ENCODE data around the gene CAPN2. TPM values are rescaled to one million over a fixed set of nuclear protein-coding genes. Genes with fewer than 3 reads are reported as not detected.
A peak's percentile ranks its signal among the peaks of the same experiment; 100 is the strongest.

Gene CAPN2
- total RNA-seq, 1 experiment from 2014 or later, result 513 TPM

DNA sequence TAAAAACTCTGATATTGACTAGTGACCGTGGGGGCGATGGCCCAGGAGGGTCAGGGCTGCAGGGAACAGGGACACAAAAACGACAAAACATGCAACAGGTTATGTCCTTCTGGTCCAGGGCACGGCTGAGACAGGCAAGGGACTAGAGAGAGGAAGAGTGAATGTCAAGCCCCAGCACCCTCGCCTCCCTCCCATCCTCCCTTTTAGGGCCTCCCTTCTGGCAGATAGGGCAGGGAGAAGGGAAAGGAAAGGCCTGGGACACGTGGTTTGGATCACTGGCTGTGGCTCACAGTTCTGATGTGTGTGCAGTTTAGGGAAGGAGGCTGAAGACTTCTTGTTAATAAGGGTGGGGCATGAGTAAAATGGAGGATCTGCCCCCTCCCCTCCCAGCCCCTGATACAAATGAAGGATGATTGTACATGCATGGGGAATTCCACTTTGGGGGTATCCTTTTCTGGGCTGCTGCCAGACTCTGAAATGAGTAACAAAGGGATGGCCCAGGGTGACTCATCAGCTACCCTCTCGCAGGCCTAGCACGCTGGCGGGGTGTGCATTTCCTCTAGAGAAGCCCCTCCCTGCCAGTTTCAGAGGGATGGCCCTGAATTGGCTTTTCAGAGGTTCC lies 14.2 kb downstream of the CAPN2 start:
- peak overlapping the region; percentile 32 for H3K4me3 Mint-ChIP-seq (ENCODE audit: unreplicated experiment)
- ChIA-PET POLR2A (interaction anchor here (0.8 to 7.7 kb wide), 9 partner anchors 8 to 121 kb away, joined by 3 to 68 read pairs (median 17); partner anchors contain the start of gene CAPN2), CTCF (interaction anchor here (0.6 to 2.9 kb wide), 8 partner anchors 11 to 61 kb away, joined by 3 to 22 read pairs (median 4); no protein-coding TSS in a partner anchor)
- peaks cover 66% of the 10 kb centered on the region for H3K4me1 Mint-ChIP-seq (ENCODE audit: insufficient read depth, unreplicated experiment)
- peak overlapping the region; percentile 90 for H3K27ac Mint-ChIP-seq (ENCODE audit: low read depth, unreplicated experiment)
- H3K9me3 Mint-ChIP-seq (ENCODE audit: unreplicated experiment), result no peaks in the 10 kb centered on the region
- peaks cover 88% of the 10 kb centered on the region for H3K36me3 Mint-ChIP-seq (ENCODE audit: insufficient read depth, unreplicated experiment)
- TF ChIP-seq, protein P1, sequence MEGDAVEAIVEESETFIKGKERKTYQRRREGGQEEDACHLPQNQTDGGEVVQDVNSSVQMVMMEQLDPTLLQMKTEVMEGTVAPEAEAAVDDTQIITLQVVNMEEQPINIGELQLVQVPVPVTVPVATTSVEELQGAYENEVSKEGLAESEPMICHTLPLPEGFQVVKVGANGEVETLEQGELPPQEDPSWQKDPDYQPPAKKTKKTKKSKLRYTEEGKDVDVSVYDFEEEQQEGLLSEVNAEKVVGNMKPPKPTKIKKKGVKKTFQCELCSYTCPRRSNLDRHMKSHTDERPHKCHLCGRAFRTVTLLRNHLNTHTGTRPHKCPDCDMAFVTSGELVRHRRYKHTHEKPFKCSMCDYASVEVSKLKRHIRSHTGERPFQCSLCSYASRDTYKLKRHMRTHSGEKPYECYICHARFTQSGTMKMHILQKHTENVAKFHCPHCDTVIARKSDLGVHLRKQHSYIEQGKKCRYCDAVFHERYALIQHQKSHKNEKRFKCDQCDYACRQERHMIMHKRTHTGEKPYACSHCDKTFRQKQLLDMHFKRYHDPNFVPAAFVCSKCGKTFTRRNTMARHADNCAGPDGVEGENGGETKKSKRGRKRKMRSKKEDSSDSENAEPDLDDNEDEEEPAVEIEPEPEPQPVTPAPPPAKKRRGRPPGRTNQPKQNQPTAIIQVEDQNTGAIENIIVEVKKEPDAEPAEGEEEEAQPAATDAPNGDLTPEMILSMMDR (IDR thresholded peaks at IDR 0.05; ENCODE audit: unreplicated experiment), result no peak
- BruUV-seq (replicated peaks), result no TSS peak
- peak; percentile 100 for DNase-seq (ENCODE audit: unreplicated experiment)
- intact Hi-C loops (cut with micrococcal nuclease), result loop anchor here (1.0 kb wide), 1 partner anchor 14 kb away; the partner anchor contains the start of gene CAPN2
- no peaks in the 10 kb centered on the region for H3K27me3 Mint-ChIP-seq (ENCODE audit: insufficient read depth, unreplicated experiment)

DNA sequence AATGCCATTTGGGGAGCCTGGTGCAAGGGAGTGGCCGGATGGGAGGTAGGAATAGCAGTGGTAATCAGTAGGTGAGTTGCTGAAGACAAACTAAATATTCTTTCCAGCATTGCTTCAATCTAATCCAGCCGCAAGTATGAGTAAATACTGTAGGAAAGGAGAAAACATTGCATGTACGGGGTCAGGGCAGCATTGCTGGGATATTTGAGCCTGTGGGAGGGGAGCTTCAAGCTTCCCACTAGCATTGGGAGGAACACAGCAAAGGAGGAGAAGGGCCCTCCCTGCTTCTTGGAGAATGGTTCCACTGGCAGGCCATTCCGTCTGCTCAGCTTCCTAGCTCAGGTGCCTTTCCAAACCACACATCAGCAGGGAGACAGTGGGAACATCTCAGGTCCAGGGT lies 15.2 kb downstream of the CAPN2 start:
- Mint-ChIP-seq H3K9me3 (ENCODE audit: unreplicated experiment) (no peaks in the 10 kb centered on the region), H3K4me1 (ENCODE audit: insufficient read depth, unreplicated experiment) (peaks cover 70% of the 10 kb centered on the region), H3K36me3 (ENCODE audit: insufficient read depth, unreplicated experiment) (peaks cover 86% of the 10 kb centered on the region), H3K4me3 (ENCODE audit: unreplicated experiment) (no peak overlapping the region), H3K27ac (ENCODE audit: low read depth, unreplicated experiment) (peak overlapping the region; percentile 90), H3K27me3 (ENCODE audit: insufficient read depth, unreplicated experiment) (no peaks in the 10 kb centered on the region)
- no TSS peak for BruUV-seq (replicated peaks)
- CTCF ChIA-PET, result interaction anchor here (0.6 to 2.9 kb wide), 7 partner anchors 11 to 32 kb away, joined by 3 to 30 read pairs (median 4); no protein-coding TSS in a partner anchor
- DNase-seq (ENCODE audit: unreplicated experiment), result no peak
- intact Hi-C loops (cut with micrococcal nuclease), result no loop called here
- TF ChIP-seq, protein P1 (IDR thresholded peaks at IDR 0.05; ENCODE audit: unreplicated experiment), result no peak
- POLR2A ChIA-PET, result interaction anchor here (0.6 to 7.7 kb wide), 8 partner anchors 9 to 432 kb away, joined by 3 to 68 read pairs (median 14); partner anchors contain the start of gene CAPN2

DNA sequence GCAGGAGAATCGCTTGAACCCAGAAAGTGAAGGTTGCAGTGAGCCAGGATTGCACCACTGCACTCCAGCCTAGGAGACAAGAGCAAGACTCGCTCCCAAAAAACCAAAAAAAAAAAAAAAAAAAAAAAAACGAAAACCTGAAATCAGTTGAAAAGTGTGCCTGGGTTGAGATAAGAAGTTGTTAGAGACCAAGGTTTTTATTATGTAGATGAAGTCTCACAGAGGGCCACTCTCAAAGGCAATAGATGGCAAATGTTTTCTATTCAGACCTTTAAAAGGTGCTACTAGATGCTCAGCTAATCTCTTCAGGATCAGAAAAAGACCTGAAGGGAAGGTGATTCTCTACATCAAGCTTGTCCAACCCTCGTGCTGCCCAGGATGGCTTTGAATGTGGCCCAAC lies 17.6 kb downstream of the CAPN2 start:
- POLR2A ChIA-PET, result interaction anchor here (0.9 to 7.7 kb wide), 9 partner anchors 8 to 42 kb away, joined by 3 to 68 read pairs (median 5); partner anchors contain the start of gene CAPN2
- Mint-ChIP-seq H3K27ac (ENCODE audit: low read depth, unreplicated experiment) (peak overlapping the region; percentile 74), H3K4me1 (ENCODE audit: insufficient read depth, unreplicated experiment) (peaks cover 65% of the 10 kb centered on the region), H3K27me3 (ENCODE audit: insufficient read depth, unreplicated experiment) (no peaks in the 10 kb centered on the region), H3K9me3 (ENCODE audit: unreplicated experiment) (no peaks in the 10 kb centered on the region), H3K4me3 (ENCODE audit: unreplicated experiment) (no peak overlapping the region), H3K36me3 (ENCODE audit: insufficient read depth, unreplicated experiment) (peaks cover 88% of the 10 kb centered on the region)
- DNase-seq (ENCODE audit: unreplicated experiment), result no peak
- CTCF ChIA-PET, result interaction anchor here (0.9 to 2.4 kb wide), 5 partner anchors 10 to 20 kb away, joined by 4 to 13 read pairs (median 7); no protein-coding TSS in a partner anchor
- TF ChIP-seq, protein P1 (IDR thresholded peaks at IDR 0.05; ENCODE audit: unreplicated experiment), result no peak
- intact Hi-C loops (cut with micrococcal nuclease), result no loop called here
- no TSS peak for BruUV-seq (replicated peaks)

DNA sequence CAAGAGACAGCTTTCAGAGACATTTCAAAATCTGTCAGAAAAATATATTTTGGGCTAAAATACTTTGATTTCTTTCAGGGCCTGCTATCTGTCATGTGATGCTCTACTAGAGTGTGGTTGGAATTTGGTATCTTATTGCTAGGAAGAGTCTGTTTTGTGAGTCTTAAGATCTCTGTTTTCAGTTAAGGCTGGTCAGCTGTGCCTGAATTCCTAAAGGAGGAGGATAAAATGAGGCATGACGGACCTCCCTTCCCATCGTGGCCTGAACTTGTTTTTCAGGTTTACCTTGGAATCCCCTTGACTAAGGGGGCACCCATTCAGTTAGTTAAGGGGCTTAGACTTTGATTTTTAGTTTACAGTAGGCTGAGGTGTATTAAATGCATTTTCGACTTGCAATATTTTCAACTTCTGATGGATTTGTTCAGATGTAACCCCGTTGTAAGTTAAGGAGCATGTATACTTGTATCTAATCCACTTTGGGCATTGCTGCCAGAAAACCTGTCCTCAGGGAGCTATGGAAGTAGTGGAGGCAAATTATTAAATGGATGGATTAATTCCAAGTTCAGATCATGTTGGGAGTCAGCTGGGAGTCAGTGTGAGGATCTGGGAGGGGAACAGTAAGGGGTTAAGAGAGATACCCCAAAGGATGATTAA lies 18.3 kb downstream of the CAPN2 start:
- intact Hi-C loops (cut with micrococcal nuclease), result no loop called here
- H3K27ac Mint-ChIP-seq (ENCODE audit: low read depth, unreplicated experiment), result peak overlapping the region; percentile 74
- no peaks in the 10 kb centered on the region for H3K27me3 Mint-ChIP-seq (ENCODE audit: insufficient read depth, unreplicated experiment)
- ChIA-PET CTCF (interaction anchor here (0.7 to 2.4 kb wide), 7 partner anchors 9 to 20 kb away, joined by 3 to 13 read pairs (median 4); partner anchors contain the start of gene CAPN2), POLR2A (interaction anchor here (0.9 to 7.7 kb wide), 9 partner anchors 8 to 115 kb away, joined by 3 to 68 read pairs (median 5); partner anchors contain the start of genes CAPN2 and TP53BP2)
- TF ChIP-seq, protein P1 (IDR thresholded peaks at IDR 0.05; ENCODE audit: unreplicated experiment), result no peak
- peaks cover 86% of the 10 kb centered on the region for H3K36me3 Mint-ChIP-seq (ENCODE audit: insufficient read depth, unreplicated experiment)
- H3K4me3 Mint-ChIP-seq (ENCODE audit: unreplicated experiment), result no peak overlapping the region
- DNase-seq (ENCODE audit: unreplicated experiment), result no peak
- no TSS peak for BruUV-seq (replicated peaks)
- peaks cover 64% of the 10 kb centered on the region for H3K4me1 Mint-ChIP-seq (ENCODE audit: insufficient read depth, unreplicated experiment)
- H3K9me3 Mint-ChIP-seq (ENCODE audit: unreplicated experiment), result no peaks in the 10 kb centered on the region
